Stimulated activated CD8-positive, alpha-beta memory T cell treated with anti-CD3 and anti-CD28 coated beads, Interleukin-4, amount 100 ng/mL, for 48 hours (primary cell): ENCODE measurements around the gene THYN1.
"Not testable (repeated sequence)": the region's sequence is repeated elsewhere in the genome, so short reads cannot be mapped to it uniquely, and the experiment has no call there.

ENCODE experiments used
- DNase-seq: peaks from one replicate; pipeline ENCODE4 v3.0.0-alpha.2; 2020

THYN1 gene

GRCh38 chr11:134253188-134253993, at the start of gene THYN1, which contains the start of gene ACAD8:
Gene THYN1 (minus strand): TSS chr11:134253352. CDS start chr11:134252882, 470 bp downstream.
Gene ACAD8 (plus strand): TSS chr11:134253568. CDS start chr11:134253601, 33 bp downstream.
- peak; percentile 95 for DNase-seq

- no peak for DNase-seq
These were observed 41.5 kb upstream of the THYN1 start for GRCh38 chr11:134294664-134295063.

- no peak for DNase-seq
These were observed 40.3 kb upstream of the THYN1 start for GRCh38 chr11:134293119-134294113.

GRCh38 chr11:134292661-134293060, 39.5 kb upstream of the THYN1 start:
- no peak for DNase-seq

- no peak for DNase-seq
These were observed 38.0 kb upstream of the THYN1 start for GRCh38 chr11:134291196-134291595.

GRCh38 chr11:134290646-134291045, 37.5 kb upstream of the THYN1 start:
- DNase-seq: no peak

GRCh38 chr11:134289789-134290188, 36.6 kb upstream of the THYN1 start:
- DNase-seq: no peak

GRCh38 chr11:134289167-134289566, 36.0 kb upstream of the THYN1 start:
- DNase-seq: no peak

GRCh38 chr11:134288486-134288885, 35.3 kb upstream of the THYN1 start:
- DNase-seq: no peak

GRCh38 chr11:134287561-134287960, 34.4 kb upstream of the THYN1 start:
- DNase-seq: no peak

GRCh38 chr11:134284349-134284748, 31.2 kb upstream of the THYN1 start:
- not testable (repeated sequence) for DNase-seq

GRCh38 chr11:134283461-134284230, 30.5 kb upstream of the THYN1 start:
- no peak for DNase-seq

GRCh38 chr11:134282121-134283045, 29.2 kb upstream of the THYN1 start:
- no peak for DNase-seq

GRCh38 chr11:134281635-134282034, 28.5 kb upstream of the THYN1 start:
- DNase-seq: not testable (repeated sequence)

- no peak for DNase-seq
These were observed 25.2 kb upstream of the THYN1 start for GRCh38 chr11:134278356-134278755.

GRCh38 chr11:134277183-134278001, 24.2 kb upstream of the THYN1 start:
- DNase-seq: no peak

GRCh38 chr11:134276396-134277182, 23.4 kb upstream of the THYN1 start:
- no peak for DNase-seq

- peak; percentile 85 for DNase-seq
These were observed 22.6 kb upstream of the THYN1 start, which contains the start of gene GLB1L3 for GRCh38 chr11:134275534-134276395. Gene GLB1L3 (plus strand): TSS chr11:134276379. CDS start chr11:134276741, 362 bp downstream.

- DNase-seq: no peak
These were observed 22.0 kb upstream of the THYN1 start for GRCh38 chr11:134275188-134275533.
